Measurements from ENCODE around the gene CLEC19A.

DNA sequence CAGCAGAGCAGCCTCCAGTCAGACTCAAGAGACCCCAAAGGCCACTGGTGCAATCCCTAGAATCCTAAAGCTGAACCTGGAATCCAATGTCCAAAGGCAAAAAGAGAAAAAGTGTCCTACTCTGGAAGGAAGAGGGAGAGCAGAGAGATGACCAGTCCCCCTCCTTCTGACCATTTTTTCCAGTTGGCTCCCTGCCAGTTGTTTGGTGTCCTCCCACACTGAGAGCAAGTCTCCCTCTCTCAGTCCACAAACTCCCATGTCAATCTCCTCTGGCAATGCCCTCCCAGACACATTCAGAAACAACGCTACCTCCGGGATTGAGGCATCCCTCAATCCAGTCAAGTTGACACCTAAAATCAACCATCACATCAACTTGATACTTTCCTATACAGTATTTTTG, 4.3 kb upstream of the CLEC19A start:
- TF ChIP-seq, protein P1, sequence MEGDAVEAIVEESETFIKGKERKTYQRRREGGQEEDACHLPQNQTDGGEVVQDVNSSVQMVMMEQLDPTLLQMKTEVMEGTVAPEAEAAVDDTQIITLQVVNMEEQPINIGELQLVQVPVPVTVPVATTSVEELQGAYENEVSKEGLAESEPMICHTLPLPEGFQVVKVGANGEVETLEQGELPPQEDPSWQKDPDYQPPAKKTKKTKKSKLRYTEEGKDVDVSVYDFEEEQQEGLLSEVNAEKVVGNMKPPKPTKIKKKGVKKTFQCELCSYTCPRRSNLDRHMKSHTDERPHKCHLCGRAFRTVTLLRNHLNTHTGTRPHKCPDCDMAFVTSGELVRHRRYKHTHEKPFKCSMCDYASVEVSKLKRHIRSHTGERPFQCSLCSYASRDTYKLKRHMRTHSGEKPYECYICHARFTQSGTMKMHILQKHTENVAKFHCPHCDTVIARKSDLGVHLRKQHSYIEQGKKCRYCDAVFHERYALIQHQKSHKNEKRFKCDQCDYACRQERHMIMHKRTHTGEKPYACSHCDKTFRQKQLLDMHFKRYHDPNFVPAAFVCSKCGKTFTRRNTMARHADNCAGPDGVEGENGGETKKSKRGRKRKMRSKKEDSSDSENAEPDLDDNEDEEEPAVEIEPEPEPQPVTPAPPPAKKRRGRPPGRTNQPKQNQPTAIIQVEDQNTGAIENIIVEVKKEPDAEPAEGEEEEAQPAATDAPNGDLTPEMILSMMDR (IDR thresholded peaks at IDR 0.05) = no peak
- TF ChIP-seq POLR2AphosphoS5 (IDR thresholded peaks at IDR 0.05) = no peak

Data from prostate gland (tissue), 2 donors.